Astrocyte (in vitro differentiated cells and primary cell): ENCODE data around the gene GPR179. TPM values are rescaled to one million over a fixed set of nuclear protein-coding genes. Genes with fewer than 3 reads are reported as not detected.

ENCODE experiments used
- DNase-seq: peaks from one replicate; pipeline ENCODE4 v3.0.0-alpha.2; 2010; ENCODE audit warnings: low read depth
- FAIRE-seq: peaks from 2 replicates; lab custom pipeline; 2011; peaks lifted over from hg19 to GRCh38; lab: Jason Lieb, UNC
- H2AFZ ChIP-seq: 2 replicates; pipeline ENCODE4 v1.6.0; 2012; ENCODE audit warnings: low read depth, low read length, inconsistent platforms
- H3K27ac ChIP-seq: 2 replicates; pipeline ENCODE4 v1.5.1; 2011; ENCODE audit warnings: low read depth, low read length, inconsistent platforms
- H3K27me3 ChIP-seq: 2 replicates; pipeline ENCODE4 v1.6.0; 2011; ENCODE audit warnings: low read length, inconsistent platforms; ENCODE audit not compliant: insufficient read depth
- H3K36me3 ChIP-seq: 2 replicates; pipeline ENCODE4 v1.5.1; 2011; ENCODE audit warnings: low read length, inconsistent platforms; ENCODE audit not compliant: insufficient read depth
- H3K4me1 ChIP-seq: 2 replicates; pipeline ENCODE4 v1.5.1; 2011; ENCODE audit warnings: low read length, inconsistent platforms; ENCODE audit not compliant: insufficient read depth
- H3K4me2 ChIP-seq: 2 replicates; pipeline ENCODE4 v1.6.0; 2012; ENCODE audit warnings: low read length, inconsistent platforms
- H3K4me3 ChIP-seq: 2 replicates; pipeline ENCODE4 v1.5.1; 2011; ENCODE audit warnings: low read depth, mild to moderate bottlenecking, low read length, inconsistent platforms; ENCODE audit not compliant: insufficient read depth
- H3K79me2 ChIP-seq: 2 replicates; pipeline ENCODE4 v1.6.0; 2012; ENCODE audit warnings: mild to moderate bottlenecking, low read length, inconsistent platforms; ENCODE audit not compliant: insufficient read depth
- H3K9ac ChIP-seq: 2 replicates; pipeline ENCODE4 v1.6.0; 2012; ENCODE audit warnings: mild to moderate bottlenecking, low read length, inconsistent platforms
- H3K9me3 ChIP-seq: 2 replicates; pipeline ENCODE4 v1.5.1; 2012; ENCODE audit warnings: low read depth, mild to moderate bottlenecking, low read length, inconsistent platforms; ENCODE audit not compliant: insufficient read depth
- H4K20me1 ChIP-seq: 2 replicates; pipeline ENCODE4 v1.6.0; 2012; ENCODE audit warnings: low read length, inconsistent platforms; ENCODE audit not compliant: insufficient read depth
- H3K27ac Mint-ChIP-seq: one replicate; pipeline ENCODE4 v1.8.0; 2021; ENCODE audit warnings: mild to moderate bottlenecking, mixed read lengths; ENCODE audit not compliant: unreplicated experiment
- H3K27me3 Mint-ChIP-seq: one replicate; pipeline ENCODE4 v1.8.0; 2021; ENCODE audit warnings: low read depth, mixed read lengths; ENCODE audit not compliant: unreplicated experiment
- H3K36me3 Mint-ChIP-seq: one replicate; pipeline ENCODE4 v1.8.0; 2021; ENCODE audit warnings: low read depth, mixed read lengths; ENCODE audit not compliant: unreplicated experiment
- H3K4me1 Mint-ChIP-seq: one replicate; pipeline ENCODE4 v1.8.0; 2021; ENCODE audit warnings: low read depth, mixed read lengths; ENCODE audit not compliant: unreplicated experiment
- H3K4me3 Mint-ChIP-seq: one replicate; pipeline ENCODE4 v1.8.0; 2021; ENCODE audit warnings: mild to moderate bottlenecking, moderate library complexity, mixed read lengths; ENCODE audit not compliant: unreplicated experiment
- H3K9me3 Mint-ChIP-seq: one replicate; pipeline ENCODE4 v1.8.0; 2021; ENCODE audit warnings: mild to moderate bottlenecking, mixed read lengths; ENCODE audit not compliant: unreplicated experiment
- CTCF ChIP-seq: IDR thresholded peaks from 2 replicates; pipeline ENCODE4 v1.5.1; 2011; ENCODE audit warnings: low read depth, mild to moderate bottlenecking, inconsistent platforms, low read length, moderate library complexity; ENCODE audit not compliant: insufficient read depth
- EZH2 ChIP-seq: IDR thresholded peaks from 2 replicates; pipeline ENCODE4 v1.6.1; 2012; ENCODE audit warnings: mild to moderate bottlenecking, low read length, inconsistent platforms; ENCODE audit not compliant: insufficient read depth
- total RNA-seq: library from RNA; stranded (reverse); gene quantifications from 2 replicates; pipeline ENCODE4 v1.2.1, GENCODE V29; 2021

GPR179 gene
- total RNA-seq, 1 donor from 2014 or later: 0.07 TPM

- Mint-ChIP-seq H3K27ac (no peak overlapping the region), H3K27me3 (peaks cover 54% of the 10 kb centered on the region), H3K4me3 (no peak overlapping the region), H3K4me1 (peaks cover 16% of the 10 kb centered on the region), H3K9me3 (no peaks in the 10 kb centered on the region), H3K36me3 (peaks cover 5% of the 10 kb centered on the region)
- no peaks in the 10 kb centered on the region for H4K20me1 ChIP-seq
- no peak overlapping the region for H3K4me3 ChIP-seq
- H3K36me3 ChIP-seq: no peaks in the 10 kb centered on the region
- H3K9ac ChIP-seq: no peak overlapping the region
- no peaks in the 10 kb centered on the region for H3K9me3 ChIP-seq
- DNase-seq: no peak
- no peak overlapping the region for H3K27ac ChIP-seq
- no peak overlapping the region for H2AFZ ChIP-seq
- H3K79me2 ChIP-seq: no peaks in the 10 kb centered on the region
- no peak for TF ChIP-seq EZH2
- no peak for TF ChIP-seq CTCF
- FAIRE-seq: no peak
- H3K27me3 ChIP-seq: peaks cover 12% of the 10 kb centered on the region
- no peaks in the 10 kb centered on the region for H3K4me1 ChIP-seq
- no peak overlapping the region for H3K4me2 ChIP-seq
Measured at GRCh38 chr17:38329808-38330730, 13.7 kb downstream of the GPR179 start.

- Mint-ChIP-seq H3K4me3 (no peak overlapping the region), H3K4me1 (peaks cover 19% of the 10 kb centered on the region), H3K27me3 (peaks cover 52% of the 10 kb centered on the region), H3K27ac (no peak overlapping the region), H3K9me3 (no peaks in the 10 kb centered on the region), H3K36me3 (peaks cover 5% of the 10 kb centered on the region)
- Histone ChIP-seq H3K4me3 (no peak overlapping the region), H3K9ac (no peak overlapping the region), H3K79me2 (no peaks in the 10 kb centered on the region), H4K20me1 (no peaks in the 10 kb centered on the region), H3K9me3 (no peaks in the 10 kb centered on the region), H3K27ac (no peak overlapping the region), H3K36me3 (no peaks in the 10 kb centered on the region), H2AFZ (no peak overlapping the region), H3K4me2 (no peak overlapping the region), H3K27me3 (peaks cover 12% of the 10 kb centered on the region), H3K4me1 (no peaks in the 10 kb centered on the region)
- TF ChIP-seq EZH2 (no peak), CTCF (no peak)
- FAIRE-seq (no peak), DNase-seq (no peak)
Measured at GRCh38 chr17:38329284-38329683, 14.5 kb downstream of the GPR179 start.

- Histone ChIP-seq H3K9me3 (no peaks in the 10 kb centered on the region), H3K4me1 (no peaks in the 10 kb centered on the region), H4K20me1 (no peaks in the 10 kb centered on the region), H2AFZ (no peak overlapping the region), H3K27ac (no peak overlapping the region), H3K36me3 (peaks cover 4% of the 10 kb centered on the region), H3K4me3 (no peak overlapping the region), H3K4me2 (no peak overlapping the region), H3K79me2 (no peaks in the 10 kb centered on the region), H3K9ac (no peak overlapping the region), H3K27me3 (peaks cover 8% of the 10 kb centered on the region)
- Mint-ChIP-seq H3K36me3 (peaks cover 5% of the 10 kb centered on the region), H3K27me3 (peaks cover 46% of the 10 kb centered on the region), H3K4me3 (no peak overlapping the region), H3K9me3 (no peaks in the 10 kb centered on the region), H3K4me1 (peaks cover 19% of the 10 kb centered on the region), H3K27ac (no peak overlapping the region)
- FAIRE-seq: no peak
- TF ChIP-seq EZH2: no peak
- no peak for TF ChIP-seq CTCF
- DNase-seq: no peak
Measured at GRCh38 chr17:38328620-38329019, 15.1 kb downstream of the GPR179 start.
